Kidney tubule cell (primary cell): ENCODE measurements around the gene FMR1.
A peak's percentile ranks its signal among the peaks of the same experiment; 100 is the strongest.

ENCODE experiments used
- DNase-seq: peaks from one replicate; pipeline ENCODE4 v3.0.0-alpha.2; 2018; ENCODE audit warnings: low spot score

FMR1 gene

DNA sequence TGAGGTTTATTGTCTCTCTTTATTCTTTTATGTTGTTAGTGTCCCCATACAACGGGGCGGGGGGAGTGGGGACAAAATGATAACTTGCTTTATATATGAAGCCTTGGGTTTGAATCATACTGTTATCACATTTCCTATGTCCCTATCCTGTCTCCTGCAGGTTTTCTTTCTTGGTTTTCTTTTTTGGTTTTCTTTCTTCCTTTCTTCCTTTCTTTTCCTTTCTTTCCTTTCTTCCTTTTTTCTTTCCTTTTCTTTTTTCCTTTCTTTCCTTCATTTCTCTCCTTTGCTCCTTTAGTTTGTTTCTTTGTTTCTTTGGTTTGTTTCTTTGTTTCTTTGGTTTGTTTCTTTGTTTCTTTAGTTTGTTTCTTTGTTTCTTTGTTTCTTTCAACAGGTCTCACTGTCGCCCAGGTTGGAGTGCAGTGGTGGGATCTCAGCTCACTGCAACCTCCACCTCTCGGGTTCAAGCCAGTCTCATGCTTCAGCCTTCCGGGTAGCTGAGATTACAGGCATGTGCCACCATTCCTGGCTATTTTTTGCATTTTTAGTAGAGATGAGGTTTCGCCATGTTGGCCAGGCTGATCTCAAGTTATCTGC lies 4.8 kb downstream of the FMR1 start:
- no peak for DNase-seq

DNA sequence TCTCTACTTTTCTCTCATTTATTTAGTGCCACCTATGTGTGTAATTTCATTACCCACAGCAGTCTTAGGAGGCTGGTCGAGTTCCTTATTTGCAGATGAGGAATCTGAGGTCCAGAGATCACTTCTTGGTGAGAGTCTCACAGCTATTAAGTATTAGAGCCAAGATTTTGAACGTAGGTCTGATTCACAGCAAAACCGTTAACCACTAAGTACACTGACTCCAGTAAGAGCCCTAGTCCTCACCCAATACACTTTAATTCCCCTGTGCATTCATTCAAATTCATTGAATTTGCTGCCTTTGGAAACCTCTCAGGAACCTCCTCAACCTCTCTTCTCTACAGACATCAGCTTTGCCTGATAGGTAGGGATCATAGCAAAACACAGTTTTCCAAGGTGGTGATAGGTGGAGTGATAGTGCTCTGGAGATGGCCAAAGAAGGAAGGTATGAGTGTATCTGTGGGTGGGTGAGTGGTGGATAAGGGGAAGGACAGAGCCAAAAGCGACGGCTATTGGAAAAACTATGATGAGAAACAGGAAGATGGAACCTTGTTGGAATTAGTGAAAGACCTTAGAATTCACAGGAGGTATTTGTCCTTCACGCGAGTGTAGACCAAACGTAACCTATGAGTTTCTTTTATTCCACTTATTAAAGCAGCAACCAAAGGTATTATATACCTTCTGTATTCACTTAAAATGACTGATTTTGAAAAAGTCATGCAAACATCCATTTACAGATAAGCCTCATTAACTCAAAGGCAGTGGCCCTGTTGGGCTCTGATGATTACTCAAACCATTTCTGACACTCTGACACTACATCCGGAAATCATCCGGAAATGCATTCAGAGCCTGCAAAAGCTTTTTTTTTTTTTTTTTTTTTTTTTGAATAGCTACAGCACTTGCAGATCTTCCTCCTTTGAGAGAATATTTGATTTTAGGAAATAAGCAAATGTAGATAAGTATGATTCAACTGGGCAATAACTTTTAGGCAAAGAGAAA lies 6.3 kb downstream of the FMR1 start:
- peak; percentile 52 for DNase-seq

DNA sequence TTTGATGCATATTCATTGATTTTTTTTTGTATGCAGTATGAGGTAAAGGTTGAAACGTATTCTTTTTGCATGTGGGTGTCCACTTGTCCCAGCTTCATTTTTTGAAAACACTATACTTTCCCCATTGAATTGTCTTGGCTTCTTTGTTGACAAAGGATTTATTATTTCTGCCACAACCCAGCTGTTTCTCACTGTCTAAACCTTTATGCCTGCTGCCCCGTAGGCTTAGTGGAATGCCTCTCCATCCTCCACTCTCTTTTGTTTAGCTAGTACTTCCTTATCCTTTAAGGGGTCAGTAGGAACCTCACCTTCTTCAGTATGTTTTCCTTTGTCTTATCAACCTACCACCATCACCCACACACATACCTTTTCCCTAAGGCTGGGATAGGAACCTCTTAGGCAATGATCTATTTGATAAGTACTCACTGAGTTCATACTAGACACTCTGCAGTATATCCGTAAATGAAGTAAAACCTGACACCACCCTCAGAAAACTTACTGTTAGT lies 8.5 kb downstream of the FMR1 start:
- DNase-seq, result no peak

DNA sequence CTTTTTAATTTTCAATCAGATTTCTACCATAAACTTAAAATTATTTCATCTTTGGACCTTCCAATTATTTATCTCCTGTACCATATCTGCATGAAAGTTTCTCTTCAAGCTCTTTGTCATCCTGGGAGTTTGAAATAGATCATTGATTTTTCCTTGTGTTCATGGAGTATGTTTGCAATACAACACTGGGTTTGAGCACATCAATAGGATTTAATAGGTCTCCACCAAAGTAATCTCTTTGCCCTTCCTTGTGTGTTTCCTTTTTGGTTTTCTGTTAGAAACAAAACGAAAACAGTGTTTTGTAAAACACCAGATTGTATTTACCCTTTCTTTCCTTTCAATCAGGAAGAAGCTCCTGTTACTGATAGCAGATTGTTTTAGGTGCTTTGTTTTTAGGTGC lies 11.9 kb downstream of the FMR1 start:
- DNase-seq, result no peak

DNA sequence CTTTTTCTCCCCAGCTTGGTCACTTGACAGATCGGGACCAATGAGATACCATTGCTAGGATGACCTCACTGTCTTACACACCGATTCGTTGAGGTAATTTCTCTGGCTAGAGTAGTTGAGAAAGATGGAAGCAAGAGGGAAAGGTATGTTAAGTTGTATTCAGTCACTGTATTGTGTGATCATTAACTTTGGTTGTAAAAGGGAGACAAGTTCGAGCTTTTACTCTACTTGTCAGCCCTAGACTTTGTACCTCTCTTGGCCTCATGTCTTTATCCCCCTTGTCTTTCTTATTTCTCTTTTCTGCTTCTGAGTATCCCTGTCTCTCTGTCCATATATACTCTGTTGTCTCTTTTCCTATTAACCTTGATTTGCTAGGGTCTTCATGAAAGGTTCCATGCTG lies 15.5 kb downstream of the FMR1 start:
- no peak for DNase-seq

DNA sequence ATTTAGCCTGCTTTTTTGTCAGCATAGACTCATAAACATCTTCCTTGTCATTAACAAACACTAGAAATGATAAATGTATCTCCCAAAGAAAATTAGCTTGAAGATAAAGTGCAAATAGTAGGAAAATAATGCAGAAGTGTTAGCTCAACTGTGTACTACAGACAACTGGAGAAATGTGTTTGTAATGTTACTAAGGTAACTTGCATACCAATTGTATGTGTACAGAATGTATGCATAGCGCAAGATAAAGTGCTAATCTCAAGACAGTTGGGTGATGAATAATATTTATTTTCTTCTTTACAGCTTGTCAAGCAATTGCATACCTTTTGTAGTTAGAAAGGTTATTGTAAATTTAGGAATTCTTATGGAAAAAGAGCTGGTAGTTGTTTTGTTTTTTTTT lies 22.1 kb downstream of the FMR1 start:
- no peak for DNase-seq

DNA sequence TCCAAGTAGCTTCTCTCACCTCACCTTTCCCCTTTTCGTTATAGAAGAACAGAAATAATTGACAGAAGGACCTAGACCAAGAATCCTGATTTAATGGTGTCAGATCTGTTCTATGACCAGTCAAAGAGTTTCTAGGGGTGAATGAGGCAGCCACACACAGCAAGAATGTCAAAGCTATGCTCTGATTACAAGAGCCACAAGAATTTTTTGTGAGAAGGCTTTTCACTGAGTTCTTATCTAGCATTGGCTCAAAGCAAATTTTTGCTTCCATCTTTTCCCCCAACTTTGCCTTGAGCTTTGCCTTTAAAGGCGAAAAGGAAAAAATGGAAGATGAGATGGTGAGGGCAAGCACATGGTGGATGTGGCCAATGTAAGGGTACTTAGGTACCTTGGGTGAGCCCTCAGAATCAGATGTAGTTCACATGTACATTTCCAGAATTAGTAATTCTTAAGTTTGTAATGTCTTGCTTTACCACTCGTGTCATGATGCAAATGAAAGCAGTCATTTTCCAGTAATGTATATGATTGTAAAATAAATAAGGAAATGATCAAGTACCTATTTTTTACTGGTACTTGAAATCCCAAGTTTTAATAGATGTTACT lies 23.5 kb downstream of the FMR1 start:
- no peak for DNase-seq

DNA sequence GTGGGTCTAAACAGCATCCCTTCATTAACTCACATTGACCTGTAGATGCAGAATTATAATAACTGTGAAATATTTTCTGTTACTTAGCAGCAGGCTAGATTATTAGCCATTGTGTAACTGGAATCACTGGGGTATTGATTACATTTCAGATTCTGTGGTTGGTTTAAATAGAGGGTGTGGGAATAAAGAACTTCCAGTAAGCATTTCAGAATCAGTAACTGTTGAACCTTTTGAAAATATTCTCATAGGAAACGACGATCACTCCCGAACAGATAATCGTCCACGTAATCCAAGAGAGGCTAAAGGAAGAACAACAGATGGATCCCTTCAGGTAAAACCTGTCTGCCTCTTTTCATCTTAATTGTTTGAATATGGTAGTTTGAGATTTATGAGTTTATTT lies 33.6 kb downstream of the FMR1 start:
- DNase-seq, result no peak

DNA sequence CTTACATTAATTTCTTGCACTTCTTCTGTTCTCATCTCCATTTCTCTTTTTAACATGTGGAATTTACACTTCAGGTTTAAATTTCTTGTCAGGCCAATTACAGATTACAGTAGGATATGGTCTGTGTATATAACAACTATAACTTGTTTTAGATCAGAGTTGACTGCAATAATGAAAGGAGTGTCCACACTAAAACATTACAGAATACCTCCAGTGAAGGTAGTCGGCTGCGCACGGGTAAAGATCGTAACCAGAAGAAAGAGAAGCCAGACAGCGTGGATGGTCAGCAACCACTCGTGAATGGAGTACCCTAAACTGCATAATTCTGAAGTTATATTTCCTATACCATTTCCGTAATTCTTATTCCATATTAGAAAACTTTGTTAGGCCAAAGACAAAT lies 36.8 kb downstream of the FMR1 start:
- no peak for DNase-seq

DNA sequence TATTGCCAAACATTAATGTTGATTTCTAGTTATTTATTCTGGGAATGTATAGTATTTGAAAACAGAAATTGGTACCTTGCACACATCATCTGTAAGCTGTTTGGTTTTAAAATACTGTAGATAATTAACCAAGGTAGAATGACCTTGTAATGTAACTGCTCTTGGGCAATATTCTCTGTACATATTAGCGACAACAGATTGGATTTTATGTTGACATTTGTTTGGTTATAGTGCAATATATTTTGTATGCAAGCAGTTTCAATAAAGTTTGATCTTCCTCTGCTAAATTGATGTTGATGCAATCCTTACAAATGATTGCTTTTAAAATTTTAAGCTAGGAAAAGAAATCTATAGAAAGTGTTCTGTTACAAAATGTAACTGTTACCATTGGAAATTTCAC lies 38.6 kb downstream of the FMR1 start:
- DNase-seq, result no peak

DNA sequence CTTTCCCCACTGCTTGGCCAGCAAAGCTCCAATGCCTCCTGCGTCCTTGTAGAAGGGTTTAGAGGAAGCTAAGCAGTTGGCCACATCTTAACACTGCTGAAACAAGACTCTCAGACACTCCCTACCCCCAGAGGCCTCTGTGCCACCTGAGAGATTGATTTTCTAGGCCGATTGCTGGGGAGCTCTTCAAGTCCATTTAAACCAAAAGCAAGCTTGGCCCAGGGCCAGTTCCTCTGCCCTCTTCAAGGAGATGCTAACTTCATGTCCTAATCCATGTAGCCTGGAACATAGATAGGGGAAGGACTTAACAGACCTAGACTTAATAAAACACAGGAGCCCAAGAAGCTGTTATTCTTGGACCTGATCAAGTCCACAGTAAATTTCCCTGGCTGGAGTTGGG lies 42.3 kb downstream of the FMR1 start:
- no peak for DNase-seq

DNA sequence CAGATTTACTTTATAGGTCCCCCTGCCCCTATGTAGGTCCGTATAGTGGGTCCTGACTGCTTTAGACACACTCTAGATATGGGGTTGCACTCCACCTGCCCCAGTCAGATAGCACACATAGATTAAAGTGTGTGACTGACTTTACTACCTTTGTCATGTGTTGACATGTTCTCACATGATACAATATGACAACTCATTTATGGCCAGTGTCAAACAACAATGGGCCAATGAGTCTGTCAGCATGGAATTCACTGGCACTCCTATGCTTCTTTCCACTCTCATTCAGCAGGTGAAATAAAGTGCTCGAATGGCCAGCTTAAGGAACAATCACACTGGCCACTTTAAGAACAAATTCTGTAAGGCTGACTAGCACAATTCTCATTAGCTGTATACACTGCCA lies 45.6 kb downstream of the FMR1 start:
- DNase-seq, result no peak

DNA sequence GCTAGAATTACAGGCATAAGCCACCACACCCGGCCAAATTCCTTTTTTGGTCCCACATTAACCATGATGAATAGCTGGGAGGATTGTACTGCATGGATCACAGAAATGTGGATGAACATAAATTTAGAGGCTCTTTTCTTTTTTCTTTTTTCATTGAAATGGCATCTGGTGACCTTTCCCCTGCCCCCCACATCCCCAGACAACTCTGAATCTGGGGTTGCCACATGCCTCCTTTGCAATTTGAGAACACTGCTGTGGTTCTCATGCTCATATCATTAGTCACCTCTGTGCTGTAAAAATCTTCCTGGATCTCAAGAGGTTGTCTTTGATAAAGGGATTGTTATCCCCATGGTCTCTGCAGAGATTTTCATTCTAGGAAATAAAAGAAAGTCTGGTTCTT lies 46.6 kb downstream of the FMR1 start:
- peak; percentile 56 for DNase-seq

DNA sequence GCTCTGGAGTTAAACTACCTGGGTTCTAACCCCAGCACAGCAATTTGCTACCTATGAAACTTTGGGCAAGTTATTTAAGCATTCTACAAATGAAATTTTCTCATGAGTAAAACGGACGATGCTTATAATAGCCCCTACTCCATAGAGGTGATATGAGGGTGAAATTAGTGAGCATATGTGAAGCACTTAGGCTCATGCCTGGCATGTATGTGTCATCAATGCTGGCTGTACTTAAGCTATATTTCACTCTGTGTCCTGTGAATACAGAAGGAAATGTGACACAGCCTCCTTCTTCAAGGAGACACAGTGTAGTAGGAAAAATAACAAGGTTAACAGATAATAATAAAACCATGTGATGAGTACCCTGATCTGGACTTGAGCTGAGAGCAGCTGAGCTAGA lies 49.0 kb downstream of the FMR1 start:
- DNase-seq, result no peak

DNA sequence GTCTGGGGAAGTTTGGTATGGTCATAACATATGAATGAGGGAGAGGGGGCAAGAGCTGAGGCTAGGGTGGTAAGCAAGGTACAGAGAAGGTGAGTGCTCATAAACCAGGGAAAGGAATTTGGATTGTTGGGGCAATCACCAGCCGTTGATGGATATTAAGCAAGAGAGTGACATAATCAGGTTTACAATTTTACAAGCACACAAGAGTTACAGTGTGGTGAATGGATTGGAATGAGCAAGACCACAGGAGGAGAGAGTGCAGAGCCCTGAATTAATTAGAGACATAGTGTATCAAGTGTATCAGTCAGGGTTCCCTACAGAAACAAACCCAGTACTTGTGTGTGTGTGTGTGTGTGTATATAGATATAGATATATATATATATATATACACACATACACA lies 50.8 kb downstream of the FMR1 start:
- peak; percentile 28 for DNase-seq

DNA sequence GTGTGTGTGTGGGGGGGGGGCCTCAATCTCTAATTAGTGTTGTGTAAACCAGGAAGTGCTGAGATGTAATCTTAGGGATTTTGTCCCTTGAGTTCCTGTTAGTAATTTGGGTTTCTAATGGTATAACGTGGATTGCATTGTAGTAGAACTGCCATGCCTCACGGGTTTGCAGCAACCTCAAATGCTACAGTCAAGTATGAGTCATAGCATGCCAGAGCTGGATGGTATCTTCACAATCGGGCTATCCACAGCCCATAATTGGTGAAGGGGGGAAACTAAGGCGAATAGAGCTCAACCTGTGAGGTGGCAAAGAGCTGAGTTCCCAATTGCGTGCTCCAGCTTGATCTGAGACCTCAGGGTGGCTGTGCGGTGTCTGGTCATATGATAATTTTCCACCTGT lies 67.2 kb downstream of the FMR1 start:
- DNase-seq, result peak; percentile 50

DNA sequence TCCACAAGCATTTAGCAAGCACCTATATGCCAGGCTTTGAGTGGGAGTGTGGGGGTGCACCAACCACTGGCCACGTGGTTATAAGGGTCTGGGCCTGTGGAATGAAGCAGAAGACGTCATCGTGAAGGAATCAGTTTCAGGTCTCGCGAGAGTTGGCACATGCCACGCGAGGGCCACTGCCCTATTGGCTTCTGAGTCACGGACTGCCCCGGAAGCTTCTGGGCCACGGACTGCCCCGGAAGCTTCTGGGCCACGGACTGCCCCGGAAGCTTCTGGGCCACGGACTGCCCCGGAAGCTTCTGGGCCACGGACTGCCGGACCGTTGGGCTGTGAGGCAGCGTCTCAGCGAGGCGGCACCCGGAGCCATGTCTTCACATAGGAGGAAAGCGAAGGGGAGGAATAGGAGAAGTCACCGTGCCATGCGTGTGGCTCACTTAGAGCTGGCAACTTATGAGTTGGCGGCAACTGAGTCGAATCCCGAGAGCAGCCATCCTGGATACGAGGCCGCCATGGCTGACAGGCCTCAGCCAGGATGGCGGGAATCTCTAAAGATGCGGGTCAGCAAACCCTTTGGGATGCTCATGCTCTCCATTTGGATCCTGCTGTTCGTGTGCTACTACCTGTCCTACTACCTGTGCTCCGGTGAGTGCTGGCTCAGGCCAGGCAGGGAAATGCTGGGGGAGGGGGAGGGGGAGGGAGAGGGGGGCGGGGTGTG lies 69.5 kb downstream of the FMR1 start, which contains the start of gene FMR1NB:
FMR1NB (plus strand) TSS at position 300 of the 715 bp plus-strand sequence; CDS start at position 366, 66 bp downstream.
- no peak for DNase-seq
